ENCODE results near the gene ASB6. TPM values are rescaled to one million over a fixed set of nuclear protein-coding genes. Genes with fewer than 3 reads are reported as not detected.

ASB6 gene
- total RNA-seq, 1 experiment from 2014 or later, result 21.0 TPM

DNA sequence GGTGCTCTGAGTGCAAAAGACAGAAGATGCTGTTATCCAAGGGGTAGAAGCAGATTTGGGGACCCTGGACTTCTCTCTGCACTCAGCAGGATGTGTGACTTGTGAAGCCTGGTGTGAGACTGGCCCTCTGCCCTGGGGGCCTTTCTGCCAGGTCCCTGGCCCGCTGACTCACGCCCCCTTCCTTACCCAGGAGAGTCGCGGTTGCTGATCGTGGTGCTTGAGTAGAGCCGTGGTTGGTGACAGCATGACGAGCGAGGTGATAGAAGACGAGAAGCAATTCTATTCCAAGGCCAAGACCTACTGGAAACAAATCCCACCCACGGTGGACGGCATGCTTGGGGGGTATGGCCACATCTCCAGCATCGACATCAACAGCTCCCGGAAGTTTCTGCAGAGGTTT is 9.5 kb downstream of the ASB6 start:
- no CpG with 5 or more reads among the region's 13 CpGs for WGBS (ENCODE audit: extremely low coverage, insufficient read length, low lambda C conversion rate)
- Histone ChIP-seq H3K18ac (ENCODE audit: insufficient read length, low read depth, low read length) (no peak overlapping the region), H2BK120ac (ENCODE audit: low read depth, low read length, poor library complexity, severe bottlenecking) (no peak overlapping the region), H3K79me1 (ENCODE audit: insufficient read depth, low read depth, low read length, poor library complexity, severe bottlenecking) (peaks cover 5% of the 10 kb centered on the region), H4K5ac (ENCODE audit: insufficient read length, low read depth, low read length) (no peak overlapping the region), H3K4me1 (ENCODE audit: insufficient read depth, low read length) (no peaks in the 10 kb centered on the region), H3K14ac (ENCODE audit: insufficient read depth, low read length) (no peak overlapping the region), H2BK20ac (ENCODE audit: low read depth, low read length, poor library complexity, severe bottlenecking) (no peak overlapping the region), H4K91ac (ENCODE audit: insufficient read length, low read depth, low read length) (no peak overlapping the region), H3K23me2 (ENCODE audit: insufficient read length, low read depth, low read length, poor library complexity, severe bottlenecking) (no peaks in the 10 kb centered on the region), H3K27me3 (ENCODE audit: insufficient read depth, low read length) (no peaks in the 10 kb centered on the region), H2BK5ac (ENCODE audit: insufficient read length, low read length) (no peak overlapping the region), H3K56ac (ENCODE audit: insufficient read length, low read depth, low read length) (no peak overlapping the region), H4K20me1 (ENCODE audit: control insufficient read depth, insufficient read depth, insufficient read length) (no peaks in the 10 kb centered on the region), H3K9me3 (ENCODE audit: control insufficient read depth, low read depth, low read length) (no peaks in the 10 kb centered on the region), H2AFZ (ENCODE audit: low read length) (no peak overlapping the region), H2BK12ac (ENCODE audit: insufficient read length, low read depth, low read length) (no peak overlapping the region), H2BK15ac (ENCODE audit: low read depth, low read length) (no peak overlapping the region), H3K27ac (ENCODE audit: insufficient read length, low read depth, low read length) (no peak overlapping the region), H3T11ph (ENCODE audit: low read length) (no peak overlapping the region), H3K23ac (ENCODE audit: insufficient read length, low read depth, low read length) (no peak overlapping the region), H3K4ac (ENCODE audit: low read depth, low read length) (no peak overlapping the region), H2AK5ac (ENCODE audit: insufficient read length, low read length) (no peak overlapping the region), H3K9ac (ENCODE audit: extremely low read depth, insufficient read length, low read length) (no peak overlapping the region), H3K4me2 (ENCODE audit: insufficient read depth, insufficient read length, low read length) (no peak overlapping the region), H3K79me2 (ENCODE audit: insufficient read depth, low read length) (peaks cover 51% of the 10 kb centered on the region; the same call in 1 of the 2 replicates), H4K8ac (replicated peaks; ENCODE audit: insufficient read length, low read depth, low read length) (no peak overlapping the region)
- H3K9me3 Mint-ChIP-seq, result no peaks in the 10 kb centered on the region
- DNase-seq, result no peak
- no peaks in the 10 kb centered on the region for H3K27me3 Mint-ChIP-seq (ENCODE audit: low read depth)
- H3K4me1 Mint-ChIP-seq, result peaks cover 23 to 24% of the 10 kb centered on the region in 2 experiments
- peaks cover 21 to 65% (median 65%) of the 10 kb centered on the region in 3 experiments; a peak in 6 of 7 replicates for H3K36me3 Mint-ChIP-seq (ENCODE audit: insufficient read depth in 1 of 3, low read depth in 3 of 3)
- TF ChIP-seq, protein P1, sequence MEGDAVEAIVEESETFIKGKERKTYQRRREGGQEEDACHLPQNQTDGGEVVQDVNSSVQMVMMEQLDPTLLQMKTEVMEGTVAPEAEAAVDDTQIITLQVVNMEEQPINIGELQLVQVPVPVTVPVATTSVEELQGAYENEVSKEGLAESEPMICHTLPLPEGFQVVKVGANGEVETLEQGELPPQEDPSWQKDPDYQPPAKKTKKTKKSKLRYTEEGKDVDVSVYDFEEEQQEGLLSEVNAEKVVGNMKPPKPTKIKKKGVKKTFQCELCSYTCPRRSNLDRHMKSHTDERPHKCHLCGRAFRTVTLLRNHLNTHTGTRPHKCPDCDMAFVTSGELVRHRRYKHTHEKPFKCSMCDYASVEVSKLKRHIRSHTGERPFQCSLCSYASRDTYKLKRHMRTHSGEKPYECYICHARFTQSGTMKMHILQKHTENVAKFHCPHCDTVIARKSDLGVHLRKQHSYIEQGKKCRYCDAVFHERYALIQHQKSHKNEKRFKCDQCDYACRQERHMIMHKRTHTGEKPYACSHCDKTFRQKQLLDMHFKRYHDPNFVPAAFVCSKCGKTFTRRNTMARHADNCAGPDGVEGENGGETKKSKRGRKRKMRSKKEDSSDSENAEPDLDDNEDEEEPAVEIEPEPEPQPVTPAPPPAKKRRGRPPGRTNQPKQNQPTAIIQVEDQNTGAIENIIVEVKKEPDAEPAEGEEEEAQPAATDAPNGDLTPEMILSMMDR (conservative IDR thresholded peaks at IDR 0.05), result no peak
- no peak overlapping the region for H3K27ac Mint-ChIP-seq
- H3K4me3 Mint-ChIP-seq, result no peak overlapping the region

Measured in H9 (cell line).